Right forelimb (tissue), 1 donor: ENCODE data around the gene TCF7.

Source experiments
- DNase-seq: peaks from one replicate; pipeline ENCODE4 v3.0.0-alpha.2; 2018

The TCF7 gene

DNA sequence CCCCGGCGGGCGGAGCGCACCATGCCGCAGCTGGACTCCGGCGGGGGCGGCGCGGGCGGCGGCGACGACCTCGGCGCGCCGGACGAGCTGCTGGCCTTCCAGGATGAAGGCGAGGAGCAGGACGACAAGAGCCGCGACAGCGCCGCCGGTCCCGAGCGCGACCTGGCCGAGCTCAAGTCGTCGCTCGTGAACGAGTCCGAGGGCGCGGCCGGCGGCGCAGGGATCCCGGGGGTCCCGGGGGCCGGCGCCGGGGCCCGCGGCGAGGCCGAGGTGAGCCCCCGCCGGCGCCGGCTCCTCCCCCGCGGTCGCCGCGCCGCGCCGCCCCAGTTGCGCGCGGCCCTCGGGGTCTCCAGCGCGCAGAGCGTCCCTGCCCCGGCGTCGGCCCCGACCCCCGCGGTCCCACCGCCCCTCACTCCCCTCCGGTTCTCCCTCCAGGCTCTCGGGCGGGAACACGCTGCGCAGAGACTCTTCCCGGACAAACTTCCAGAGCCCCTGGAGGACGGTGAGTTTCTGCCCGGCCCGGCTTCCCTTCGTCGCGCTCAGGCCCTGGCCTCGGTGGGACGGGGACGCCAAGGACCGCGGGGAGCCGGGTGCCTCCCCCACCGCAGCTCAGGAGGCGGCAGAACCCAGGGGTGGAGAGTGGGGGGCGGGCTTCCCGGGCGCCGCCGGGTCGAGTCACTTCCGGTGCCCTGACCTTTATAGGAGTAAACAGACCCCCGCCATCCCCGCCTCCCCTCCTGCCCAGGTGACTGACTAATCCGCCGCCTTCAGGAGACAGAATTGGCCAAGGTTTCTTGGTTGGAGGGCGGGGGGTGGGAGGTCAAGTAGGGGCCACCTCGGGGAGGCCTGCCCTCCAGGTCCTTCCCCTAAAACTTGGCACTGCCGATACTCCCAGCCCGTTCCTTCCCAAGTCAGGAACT is 665 bp downstream of the TCF7 start:
- no peak for DNase-seq

DNA sequence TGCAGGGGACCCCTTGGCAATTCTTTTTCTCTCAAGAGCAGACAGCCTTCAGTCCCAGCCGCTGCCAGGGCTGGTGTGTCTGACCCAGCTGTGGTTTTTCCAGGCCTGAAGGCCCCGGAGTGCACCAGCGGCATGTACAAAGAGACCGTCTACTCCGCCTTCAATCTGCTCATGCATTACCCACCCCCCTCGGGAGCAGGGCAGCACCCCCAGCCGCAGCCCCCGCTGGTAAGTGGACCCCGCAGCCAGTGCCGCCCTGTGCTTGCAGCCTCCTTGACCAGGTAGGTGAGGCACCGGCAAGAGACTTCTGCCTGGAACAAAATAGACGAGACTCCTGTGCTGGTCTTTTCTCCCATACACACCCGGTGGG is 1.3 kb downstream of the TCF7 start:
- DNase-seq: no peak

DNA sequence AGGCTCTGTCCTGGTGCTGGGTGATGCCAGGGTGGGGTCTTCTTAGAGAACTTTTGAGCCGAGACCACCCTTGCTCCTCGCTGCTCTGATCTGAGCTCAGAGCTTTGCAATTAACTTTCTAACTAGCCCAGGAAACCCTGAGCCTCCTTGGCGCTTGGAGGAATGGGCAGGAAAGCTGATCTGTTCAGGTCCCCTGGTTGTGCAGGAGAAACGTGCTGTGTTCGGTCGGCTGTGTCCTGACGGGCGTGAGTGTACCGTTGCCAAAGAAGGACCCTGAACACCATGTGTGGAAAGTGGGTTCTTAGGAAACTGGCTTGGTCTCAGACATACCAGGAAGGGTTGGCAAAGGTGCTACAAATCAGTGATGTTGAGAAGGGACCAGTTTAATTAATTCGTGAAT is 1.8 kb downstream of the TCF7 start:
- DNase-seq: no peak

DNA sequence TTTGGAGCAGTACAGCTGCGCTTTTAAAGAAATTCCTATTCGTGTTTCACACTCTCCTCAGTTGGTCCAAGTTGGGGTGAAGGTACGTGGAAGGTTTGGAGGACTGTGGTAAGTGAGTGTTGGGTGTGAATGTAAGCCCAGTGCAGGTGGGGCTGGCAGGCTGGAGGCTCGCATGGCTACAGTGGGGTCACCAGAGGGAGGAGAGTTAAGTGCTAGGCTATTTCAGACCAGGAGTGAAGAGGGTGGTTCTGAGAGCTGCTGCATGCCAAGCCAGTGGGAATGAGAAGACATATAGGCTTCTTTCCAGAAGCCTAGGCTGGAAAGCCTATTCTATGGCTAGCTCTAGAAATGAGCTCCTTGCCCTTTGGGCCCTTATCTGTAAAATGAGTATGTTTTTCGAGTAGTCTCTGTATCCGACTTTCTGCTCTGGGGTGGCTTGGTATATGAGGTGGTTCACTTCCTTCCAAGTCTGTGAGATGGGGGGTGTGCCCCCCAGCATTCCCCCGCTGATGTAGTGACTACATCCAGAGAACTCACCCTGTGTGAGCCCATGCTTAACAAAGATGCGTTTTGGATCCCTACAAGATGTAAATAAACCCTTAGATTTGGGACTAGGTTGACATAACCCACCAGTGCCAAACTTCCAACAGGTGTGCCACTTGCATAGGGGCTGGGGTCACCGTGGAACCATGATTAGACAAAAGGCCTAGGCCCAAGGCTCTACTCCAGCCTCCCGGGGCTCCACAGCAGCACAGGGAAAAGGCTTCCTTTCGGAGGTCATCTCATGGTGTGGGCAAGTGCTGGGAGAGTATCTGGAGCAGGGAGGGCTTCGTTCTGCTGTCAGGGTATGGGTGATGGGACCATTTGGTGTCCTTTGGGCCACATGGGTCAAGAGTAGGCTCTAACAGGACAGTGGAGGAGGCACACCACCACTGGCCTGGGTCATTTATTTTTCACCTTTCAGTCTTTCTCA is 2.6 kb downstream of the TCF7 start:
- DNase-seq: no peak

DNA sequence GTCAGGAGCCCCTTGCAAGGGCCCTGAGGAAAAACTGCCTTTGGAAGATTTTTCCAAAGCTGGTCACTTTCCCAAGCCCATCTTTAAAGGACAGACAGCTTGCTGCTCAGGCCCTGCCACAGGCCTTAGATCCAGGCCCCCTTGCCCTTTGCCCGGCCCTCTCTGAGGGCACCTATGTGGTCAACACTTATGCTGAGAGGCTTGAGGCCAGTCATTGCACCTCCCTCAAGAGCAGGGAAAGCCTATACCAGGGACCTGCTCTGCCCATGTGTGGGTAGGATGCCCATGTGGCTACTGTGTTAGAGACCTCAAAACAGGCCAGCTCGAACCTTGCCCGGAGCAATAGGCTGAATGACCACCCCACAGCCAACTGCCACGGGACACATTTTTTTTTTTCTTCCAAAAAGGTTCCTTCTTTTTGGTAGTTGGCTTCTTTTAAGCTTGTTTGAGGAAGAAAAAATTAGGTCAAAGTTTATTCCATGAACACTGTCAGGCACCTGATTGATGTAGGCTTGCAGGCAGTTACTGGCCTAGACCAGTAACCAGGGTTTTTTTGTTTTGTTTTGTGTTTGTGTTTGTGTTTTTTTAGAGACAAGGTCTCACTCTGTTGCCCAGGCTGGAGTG is 3.8 kb downstream of the TCF7 start:
- no peak for DNase-seq

DNA sequence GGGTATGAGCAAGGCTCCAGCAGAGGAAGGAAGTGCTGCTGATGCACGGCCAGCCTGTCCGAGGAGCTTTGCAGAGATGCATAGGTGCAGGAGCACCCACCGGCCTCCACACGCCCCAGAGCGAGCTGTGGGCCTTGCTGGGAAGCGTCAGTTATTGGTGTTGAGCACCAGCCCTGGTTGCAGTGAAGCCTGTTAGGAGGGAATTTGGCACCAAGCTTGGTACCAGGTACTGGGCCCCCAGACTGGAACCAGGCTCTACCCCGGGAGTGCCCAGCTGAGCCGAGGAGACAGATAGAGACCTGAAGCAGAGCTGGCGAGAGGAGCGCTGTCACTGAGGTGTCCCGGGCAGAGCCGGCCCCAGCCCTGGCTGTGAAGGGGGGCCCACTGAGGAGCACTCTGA is 5.2 kb downstream of the TCF7 start:
- DNase-seq: no peak

DNA sequence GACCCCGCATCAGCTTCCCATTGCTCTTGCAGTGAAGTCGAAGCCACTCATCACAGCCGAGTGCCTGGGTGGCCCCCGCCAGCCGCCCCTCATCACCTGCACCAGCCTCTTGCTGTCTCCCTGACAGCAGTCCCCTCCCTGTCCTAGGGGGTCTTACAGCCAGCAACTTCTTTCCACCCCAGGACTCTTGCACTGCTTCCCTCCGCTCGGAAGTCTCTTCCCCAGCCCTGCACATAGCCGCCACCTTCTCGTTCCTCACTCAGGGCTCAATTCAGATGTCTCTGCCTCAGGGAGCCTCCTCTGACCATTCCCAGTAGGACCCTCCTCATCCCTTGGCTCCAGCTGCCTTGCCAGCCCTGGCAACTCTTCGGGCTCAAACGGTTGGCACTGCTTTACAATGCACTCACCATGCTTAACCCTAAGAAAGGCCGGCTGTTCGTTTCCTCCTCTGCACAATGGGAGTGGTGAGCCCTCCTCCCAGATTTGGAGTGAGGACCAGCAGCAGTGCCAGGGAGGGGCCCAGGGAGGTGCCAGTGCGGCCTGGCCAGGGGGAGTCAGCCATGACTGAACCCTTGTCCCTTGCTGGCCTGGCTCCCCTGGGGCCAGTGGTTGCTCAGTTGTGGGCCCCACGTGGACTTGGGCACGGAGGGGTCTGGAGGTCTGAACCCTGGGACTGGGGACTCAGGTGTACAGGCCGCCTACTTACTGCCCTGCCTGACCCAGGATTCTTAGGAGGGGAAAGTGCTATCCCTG is 6.1 kb downstream of the TCF7 start:
- no peak for DNase-seq

DNA sequence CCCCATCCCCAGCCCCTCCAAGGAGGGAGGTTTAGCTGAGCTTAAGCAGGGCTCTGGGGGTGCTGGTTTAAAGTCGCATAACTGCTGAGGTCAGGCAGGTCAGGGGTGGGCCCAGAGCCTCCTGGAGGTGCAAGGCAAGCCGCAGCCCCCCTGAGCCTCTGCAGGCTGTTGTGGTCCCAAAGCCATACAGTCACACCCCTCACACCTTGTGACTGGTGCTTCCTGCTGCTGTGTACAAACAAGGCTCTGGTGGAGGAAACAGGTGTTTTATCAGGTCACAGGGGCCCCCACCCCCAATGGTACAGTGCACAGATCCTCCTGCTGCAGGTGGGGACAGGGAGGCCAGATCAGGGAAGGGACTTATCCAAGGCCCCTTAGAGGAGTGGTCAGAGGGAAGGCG is 8.0 kb downstream of the TCF7 start:
- no peak for DNase-seq

DNA sequence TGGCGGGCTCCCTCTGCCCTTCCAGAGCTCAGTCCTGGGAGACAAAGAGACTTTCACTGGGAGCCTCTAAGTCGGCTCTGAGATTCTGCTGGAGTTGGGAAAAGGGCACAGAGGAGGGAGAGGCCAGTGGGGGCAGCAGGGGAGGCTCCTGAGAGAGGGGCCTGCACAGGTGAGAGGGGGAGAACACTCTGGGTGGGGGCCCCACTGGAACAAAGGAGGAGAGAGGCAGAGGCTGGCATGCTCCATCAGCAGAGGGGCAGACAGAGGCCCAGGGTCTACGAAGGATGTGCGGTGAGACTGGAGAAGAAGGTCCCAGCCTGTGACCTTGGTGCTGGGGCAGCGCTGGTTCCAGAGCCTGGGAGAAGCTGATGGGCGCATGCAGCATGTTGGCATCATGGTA is 8.9 kb downstream of the TCF7 start:
- DNase-seq: no peak

DNA sequence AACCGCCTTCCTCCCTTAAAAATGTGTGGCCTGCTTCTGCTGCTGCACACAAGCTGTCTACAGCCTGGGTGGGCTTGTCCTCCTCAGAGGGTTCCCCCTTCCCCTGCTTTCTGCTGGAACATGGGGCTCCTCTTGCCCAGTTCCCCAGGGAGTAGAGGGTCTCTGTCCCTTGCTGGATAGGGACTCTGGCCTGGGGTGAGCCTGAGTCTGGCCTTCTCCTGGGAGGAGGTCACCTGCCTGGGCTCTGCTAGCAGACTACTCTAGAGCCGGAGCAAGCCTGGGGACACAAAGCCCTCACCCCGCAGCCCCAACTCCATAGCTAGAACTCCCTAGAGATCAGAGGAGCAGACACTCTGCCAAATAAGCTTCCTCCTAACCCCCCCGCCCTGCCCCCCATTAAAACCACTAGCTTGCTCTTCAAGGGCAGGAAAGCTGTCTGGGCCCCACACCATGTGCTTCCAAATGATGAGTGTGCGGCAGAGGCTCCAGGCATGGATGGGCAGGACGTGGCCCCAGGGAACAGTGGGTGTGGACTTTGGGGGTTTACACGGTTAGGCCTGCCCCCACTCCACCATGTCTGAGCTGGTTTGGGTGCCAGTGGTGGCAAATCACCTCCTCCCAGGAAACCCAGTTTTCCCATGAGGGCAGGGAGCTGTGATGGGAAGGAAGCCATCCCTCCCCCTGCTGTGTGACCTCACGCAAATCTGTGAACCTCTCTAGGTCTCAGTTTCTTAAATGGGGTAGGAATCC is 10.0 kb downstream of the TCF7 start:
- no peak for DNase-seq

DNA sequence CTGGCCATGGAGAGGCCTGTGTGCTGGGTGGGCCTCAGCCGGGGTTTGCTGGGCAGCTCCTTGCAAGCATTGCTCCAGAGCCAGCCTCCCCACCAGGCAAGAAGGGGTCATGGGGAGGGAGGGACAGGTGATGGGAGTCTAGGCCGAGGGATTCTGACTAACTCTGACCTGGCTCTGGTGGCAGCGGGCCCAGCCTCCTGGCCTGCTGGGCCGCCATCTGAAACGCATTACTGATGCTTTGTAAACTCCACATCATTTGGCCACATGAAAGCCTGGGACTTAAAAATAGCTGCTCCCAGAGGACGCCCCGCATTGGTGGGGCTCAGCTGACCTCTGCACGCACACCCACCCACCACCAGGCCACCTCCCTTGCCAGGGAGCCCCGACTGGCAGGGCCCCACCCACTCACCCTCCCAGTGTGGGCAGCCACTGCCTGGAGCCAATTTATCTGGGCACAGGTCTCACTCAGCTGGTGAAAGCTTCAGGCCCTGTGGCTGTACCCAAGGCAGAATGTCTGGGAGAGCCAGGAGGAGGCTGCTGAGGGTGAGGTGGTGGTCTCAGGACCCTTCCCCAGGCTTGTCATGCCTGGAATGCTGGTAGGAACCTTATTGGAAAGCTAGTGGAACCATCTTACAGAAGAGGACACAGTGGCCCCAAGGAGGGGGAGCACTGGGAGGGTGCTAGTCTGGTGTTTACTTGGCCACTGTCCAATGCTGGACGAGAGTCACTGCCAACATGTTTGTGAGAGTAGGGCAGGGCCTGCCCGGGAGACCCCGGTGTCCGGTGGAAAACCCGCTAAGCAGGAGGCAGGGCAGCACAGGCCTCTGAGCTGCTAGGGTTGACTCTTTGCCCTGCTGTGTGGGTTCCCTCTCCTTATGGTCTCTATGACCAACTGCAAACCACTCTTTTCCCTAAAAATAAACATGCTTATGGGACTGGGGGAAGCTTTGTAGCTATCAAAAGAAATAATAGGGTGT is 10.8 kb downstream of the TCF7 start:
- no peak for DNase-seq

DNA sequence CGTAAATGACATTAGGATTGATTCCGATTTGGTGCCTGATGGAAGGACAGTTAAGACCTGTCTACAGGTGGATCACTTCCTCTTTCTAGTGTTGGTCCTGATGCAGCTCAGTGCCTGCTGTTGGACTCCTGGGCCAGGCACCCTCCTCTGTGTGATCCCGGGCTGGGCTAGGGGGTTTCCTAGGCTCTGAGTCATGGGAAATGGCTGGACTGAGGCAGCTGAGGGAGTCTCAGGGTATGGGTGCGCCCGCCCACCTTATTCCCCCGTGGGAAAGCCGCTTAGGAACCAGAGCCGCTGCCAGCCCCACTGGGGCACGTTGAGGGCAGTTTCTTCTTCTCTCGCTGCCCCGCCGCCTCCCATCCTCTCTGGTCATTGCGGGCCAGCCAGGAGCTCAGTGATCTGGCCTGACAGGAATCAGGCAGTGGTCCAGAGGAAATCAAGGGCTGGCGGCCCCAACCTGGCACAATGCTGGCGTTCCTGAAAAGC is 12.9 kb downstream of the TCF7 start:
- DNase-seq: no peak

DNA sequence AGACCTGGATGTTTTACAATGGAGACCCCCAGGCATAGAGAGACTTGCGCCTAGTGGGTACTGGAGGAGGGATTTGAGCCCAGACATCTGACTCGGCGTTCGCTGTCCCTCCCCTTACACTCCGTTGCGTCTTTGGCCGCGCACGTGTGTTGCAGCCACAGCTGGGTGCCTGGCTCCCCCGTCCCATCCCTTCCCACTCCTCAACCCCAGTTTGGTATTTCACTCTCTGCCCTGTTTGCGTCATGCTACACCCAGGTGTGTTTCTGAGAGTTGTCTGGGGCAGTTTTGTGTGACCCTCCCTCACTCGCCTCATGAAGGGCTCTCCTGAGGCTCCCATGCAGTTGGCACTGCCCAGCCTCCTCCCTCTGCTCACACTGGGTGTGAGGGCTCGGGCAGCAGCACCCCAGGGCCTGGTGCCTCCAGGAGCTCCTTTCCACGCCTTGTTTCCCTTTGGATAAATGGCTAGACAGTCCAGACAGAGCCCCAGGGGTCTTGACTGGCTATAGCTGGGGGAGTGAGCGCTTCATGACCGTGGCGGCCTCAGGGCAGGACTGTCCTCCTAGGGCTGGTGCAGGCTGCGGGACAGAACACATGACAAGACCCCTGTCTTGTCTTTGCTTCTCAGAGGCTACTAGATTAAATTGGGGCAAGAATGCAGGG is 13.6 kb downstream of the TCF7 start:
- DNase-seq: no peak

DNA sequence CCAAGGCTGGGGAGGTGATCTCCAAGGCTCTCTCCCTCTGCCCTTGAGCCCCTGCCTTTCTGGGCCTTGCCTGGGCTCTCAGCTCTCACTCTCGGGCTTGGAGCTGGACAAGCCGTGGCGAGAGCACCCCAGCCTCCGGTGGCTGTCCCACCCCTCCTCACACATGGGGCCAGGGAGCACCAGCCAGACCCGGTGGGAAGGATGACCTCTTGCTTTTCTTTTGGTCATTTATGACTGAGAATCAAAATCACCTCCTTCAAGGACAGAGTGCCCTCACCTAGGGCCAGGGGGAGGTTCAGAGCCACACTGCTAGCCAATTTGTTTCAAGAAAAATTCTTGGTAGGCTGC is 14.1 kb downstream of the TCF7 start:
- no peak for DNase-seq

DNA sequence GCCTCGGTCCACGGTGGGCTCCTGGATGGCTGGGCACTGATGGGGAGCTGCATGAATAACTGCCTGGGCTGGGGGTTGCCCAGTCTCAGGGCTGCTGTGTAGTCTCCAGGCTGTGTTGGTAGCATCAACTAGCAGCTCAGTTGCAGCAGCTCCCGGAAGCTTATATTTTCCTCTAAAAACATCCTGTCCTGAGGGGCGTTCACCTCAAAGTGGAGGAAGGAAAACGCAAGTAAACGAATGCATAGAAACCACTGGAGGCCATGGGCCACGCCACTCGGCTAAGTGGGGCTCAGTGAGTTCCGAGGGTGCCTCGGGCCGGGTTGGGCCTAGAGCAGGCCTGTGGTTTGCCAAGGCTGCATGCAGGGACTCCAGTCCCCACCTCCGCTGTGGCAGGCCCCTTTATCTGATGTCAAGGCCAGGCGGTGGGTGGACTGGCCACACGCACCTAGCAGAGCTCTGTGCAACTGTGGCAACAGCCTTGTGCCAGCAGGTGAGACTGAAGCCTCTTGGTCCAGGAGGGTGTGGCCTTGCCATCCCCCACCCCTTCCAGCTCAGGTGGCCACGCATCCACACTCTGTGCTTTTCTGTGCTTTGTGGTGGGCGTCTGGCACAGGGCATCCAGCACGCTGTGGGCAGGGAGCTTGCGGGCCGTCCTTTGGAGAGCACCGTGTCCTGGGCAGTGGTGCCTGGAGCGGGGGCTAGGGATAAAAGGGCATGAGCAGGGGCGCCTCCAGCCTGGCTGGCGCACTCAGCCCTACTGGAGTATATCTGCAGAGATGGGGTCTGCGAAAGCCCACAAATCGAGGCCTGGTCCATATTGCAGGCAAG is 15.1 kb downstream of the TCF7 start:
- no peak for DNase-seq

DNA sequence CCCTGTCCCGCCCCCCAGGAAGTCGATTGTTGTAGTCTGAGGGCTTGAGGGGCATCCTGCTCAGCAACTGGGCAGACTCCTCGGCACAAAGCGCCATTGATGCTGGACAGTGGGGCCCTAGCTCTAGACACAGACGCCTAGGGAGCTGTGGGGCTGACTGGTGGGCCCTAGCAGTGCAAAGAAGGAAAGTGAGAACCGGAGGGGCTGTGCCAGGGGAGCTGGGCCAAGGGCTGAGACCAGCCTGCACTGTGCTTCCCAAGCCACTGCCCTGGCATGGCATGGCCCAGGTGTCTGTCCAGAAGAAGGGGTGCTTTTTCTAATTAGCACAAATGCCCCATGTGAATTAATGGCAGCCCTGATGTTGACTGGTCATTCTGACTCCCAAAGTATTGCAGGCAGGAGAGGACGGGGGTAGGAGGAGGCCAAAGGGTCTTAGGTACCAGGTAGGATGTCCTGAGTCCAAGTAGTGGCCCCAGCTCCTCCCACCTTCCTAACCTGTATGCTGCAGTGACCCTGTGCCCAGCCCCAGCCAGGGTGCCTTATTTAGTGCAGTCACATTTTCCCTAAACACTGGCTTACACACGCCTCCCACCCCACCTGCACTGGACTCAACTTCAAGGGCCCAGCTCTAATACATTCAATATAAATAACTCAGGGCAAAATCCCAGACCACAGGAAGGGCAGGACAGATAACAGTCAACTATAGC is 15.9 kb downstream of the TCF7 start:
- DNase-seq: no peak

DNA sequence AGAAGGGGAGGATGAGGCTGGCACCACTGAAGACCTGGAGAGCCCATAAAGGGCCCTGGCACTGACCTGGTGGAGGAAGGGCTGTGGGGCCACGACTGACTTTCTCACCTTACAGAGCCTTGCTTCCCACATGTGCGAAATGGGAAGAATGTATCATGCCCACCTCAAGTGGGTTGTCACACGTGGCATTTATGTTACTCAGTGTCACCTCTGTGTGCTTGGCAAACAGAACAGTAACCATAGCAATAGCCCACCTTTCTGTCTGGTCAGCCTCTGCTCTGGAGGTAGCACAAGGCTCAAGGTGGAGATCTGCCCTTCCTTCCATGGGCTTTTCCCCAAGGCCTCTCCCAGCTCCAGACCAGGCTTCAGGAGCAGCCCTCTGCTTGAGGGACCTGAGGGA is 16.7 kb downstream of the TCF7 start:
- DNase-seq: no peak

DNA sequence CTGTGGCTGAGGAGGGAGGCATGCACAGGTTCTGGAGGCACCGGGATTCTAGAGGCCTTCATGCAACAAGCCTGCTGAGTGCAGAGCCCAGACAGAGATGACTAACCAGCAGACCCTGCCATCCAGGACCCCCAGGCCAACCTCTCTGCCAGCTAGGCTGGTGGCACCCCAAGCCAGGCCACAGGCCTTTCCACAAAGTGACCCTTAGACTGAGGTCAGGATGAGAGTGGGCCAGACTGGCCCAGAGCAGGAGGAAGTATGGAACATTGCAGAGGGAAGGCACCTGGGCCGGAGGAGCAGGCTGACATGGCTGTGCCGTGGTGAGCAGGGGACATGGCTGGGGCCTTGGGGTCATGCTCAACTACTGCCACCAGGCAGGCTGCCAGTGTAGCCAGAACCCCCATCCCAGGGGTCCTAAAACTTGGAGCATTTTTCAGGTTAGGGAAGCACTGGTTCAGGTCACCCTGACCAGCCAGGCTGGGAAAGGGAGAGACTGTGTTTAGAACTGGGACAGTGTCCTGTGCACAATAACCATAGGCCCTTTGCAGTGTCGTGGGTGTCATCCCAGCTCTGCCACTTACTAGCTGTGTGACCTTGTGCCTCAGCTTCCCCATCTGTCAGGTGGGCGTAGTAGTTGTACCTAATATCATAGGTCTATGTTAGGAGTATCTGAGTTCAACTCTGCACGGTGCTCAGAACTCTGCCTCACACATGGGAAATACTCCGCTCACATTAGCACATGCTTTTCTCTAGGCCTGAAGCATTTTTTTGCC is 17.3 kb downstream of the TCF7 start:
- DNase-seq: no peak
